Caco-2 (cell line): ENCODE results near the gene PPP1R2B. TPM values are rescaled to one million over a fixed set of nuclear protein-coding genes. Genes with fewer than 3 reads are reported as not detected.
"Not testable (repeated sequence)": the region's sequence is repeated elsewhere in the genome, so short reads cannot be mapped to it uniquely, and the experiment has no call there.

ENCODE experiments used
- BruUV-seq: library from RNA; stranded (reverse); fragments of 400-500 nt; replicated peaks from 2 replicates; lab custom pipeline; 2021; lab: Mats Ljungman, UMichigan
- CTCF ChIA-PET: fragments of 300-600 bp; sonication (Branson Sonifier 250); formaldehyde crosslinking; loops from one replicate; lab custom pipeline; 2022; ENCODE audit warnings: antibody characterized with exemption; lab: Charles Lee
- POLR2A ChIA-PET: fragments of 300-600 bp; sonication (Branson Sonifier 250); formaldehyde crosslinking; loops from one replicate; lab custom pipeline; 2022; ENCODE audit warnings: antibody characterized with exemption; lab: Charles Lee
- DNase-seq, 2 experiments: peaks; one replicate each; pipeline versions ENCODE4 v3.0.0 to v3.0.0-alpha.2; 2020 to 2022
- H3K27me3 ChIP-seq: replicated peaks from 2 replicates; pipeline ENCODE4 v1.6.0; 2011; ENCODE audit warnings: low read length; ENCODE audit not compliant: control insufficient read depth, insufficient read depth
- H3K36me3 ChIP-seq: 2 replicates; pipeline ENCODE4 v1.5.1; 2011; ENCODE audit warnings: low read length; ENCODE audit not compliant: control insufficient read depth, insufficient read depth
- H3K4me1 ChIP-seq: fragments of 250-450 bp; sonication (Bioruptor Pico); 2 replicates; pipeline ENCODE4 v1.5.1; 2020; ENCODE audit warnings: mild to moderate bottlenecking
- H3K4me3 ChIP-seq: 2 replicates; pipeline ENCODE4 v1.5.1; 2011; ENCODE audit warnings: low read depth, mild to moderate bottlenecking, control low read depth, low read length
- H3K9me3 ChIP-seq: fragments of 250-450 bp; sonication (Bioruptor Pico); 2 replicates; pipeline ENCODE4 v1.5.1; 2020; ENCODE audit warnings: mild to moderate bottlenecking, moderate library complexity
- H3K27ac Mint-ChIP-seq: one replicate; pipeline ENCODE4 v1.8.0; 2022; ENCODE audit warnings: mixed read lengths; ENCODE audit not compliant: unreplicated experiment
- H3K27me3 Mint-ChIP-seq: one replicate; pipeline ENCODE4 v1.8.0; 2022; ENCODE audit warnings: mixed read lengths; ENCODE audit not compliant: insufficient read depth, unreplicated experiment
- H3K36me3 Mint-ChIP-seq: one replicate; pipeline ENCODE4 v1.8.0; 2022; ENCODE audit warnings: mild to moderate bottlenecking, mixed read lengths; ENCODE audit not compliant: insufficient read depth, unreplicated experiment
- H3K4me1 Mint-ChIP-seq: one replicate; pipeline ENCODE4 v1.8.0; 2022; ENCODE audit warnings: low read depth, mixed read lengths; ENCODE audit not compliant: unreplicated experiment
- H3K4me3 Mint-ChIP-seq: one replicate; pipeline ENCODE4 v1.8.0; 2022; ENCODE audit warnings: mild to moderate bottlenecking, moderate library complexity, mixed read lengths; ENCODE audit not compliant: unreplicated experiment
- H3K9me3 Mint-ChIP-seq: one replicate; pipeline ENCODE4 v1.8.0; 2022; ENCODE audit warnings: mixed read lengths; ENCODE audit not compliant: unreplicated experiment
- intact Hi-C: fragments of 100-400 bp; cut with micrococcal nuclease; formaldehyde crosslinking; loops from one replicate; pipeline ENCODE4 v1.10.0; 2022; ENCODE audit not compliant: unreplicated experiment
- total RNA-seq: library from RNA; stranded (reverse); gene quantifications from 2 replicates; pipeline ENCODE4 v1.2.3, GENCODE V29; 2022
- TF ChIP-seq, protein P1 (sequence below), 2 experiments: fragments of 200-600 bp in 1 of 2; IDR thresholded peaks; 1 replicate in 1 of 2; 2 replicates in 1 of 2; pipeline versions ENCODE4 v1.5.1 to v1.8.0; 2011 to 2022; ENCODE audit warnings: antibody characterized with exemption in 1 of 2, control low read depth in 1 of 2, inconsistent platforms in 1 of 2, low read depth in 1 of 2, low read length in 1 of 2, mild to moderate bottlenecking in 1 of 2, moderate library complexity in 1 of 2; ENCODE audit not compliant: insufficient read depth in 1 of 2, severe bottlenecking in 1 of 2, unreplicated experiment in 1 of 2

The PPP1R2B gene
- total RNA-seq, 1 experiment from 2014 or later: not detected

DNA sequence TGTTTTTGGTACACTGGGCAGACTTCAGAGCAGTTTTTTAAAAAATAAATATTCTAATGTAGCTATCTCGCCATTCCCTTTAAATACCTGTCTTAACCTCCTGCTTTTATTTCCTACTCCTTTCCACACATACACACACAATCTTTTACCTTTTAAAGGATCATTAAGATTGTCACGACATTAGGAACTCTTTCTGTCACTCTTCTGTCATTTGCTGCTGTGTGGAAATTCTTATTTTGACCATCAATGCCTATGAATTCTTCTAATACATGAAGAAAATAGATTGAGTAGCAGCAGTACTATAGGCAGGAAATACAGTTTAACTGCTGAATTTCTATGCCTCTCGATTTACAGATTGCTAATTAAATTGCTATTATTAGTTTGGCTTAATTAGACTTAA, 1.8 kb downstream of the PPP1R2B start:
- H3K36me3 Mint-ChIP-seq: no peaks in the 10 kb centered on the region
- Histone ChIP-seq H3K27me3 (no peaks in the 10 kb centered on the region), H3K4me1 (no peaks in the 10 kb centered on the region), H3K9me3 (no peaks in the 10 kb centered on the region), H3K36me3 (no peaks in the 10 kb centered on the region), H3K4me3 (no peak overlapping the region)
- no TSS peak for BruUV-seq
- DNase-seq: no peak
- ChIA-PET POLR2A (no interaction called here), CTCF (no interaction called here)
- intact Hi-C loops: no loop called here
- no peak overlapping the region for H3K27ac Mint-ChIP-seq
- no peaks in the 10 kb centered on the region for H3K4me1 Mint-ChIP-seq
- peaks cover 30% of the 10 kb centered on the region for H3K9me3 Mint-ChIP-seq
- H3K27me3 Mint-ChIP-seq: peaks cover 6% of the 10 kb centered on the region
- TF ChIP-seq, protein P1, sequence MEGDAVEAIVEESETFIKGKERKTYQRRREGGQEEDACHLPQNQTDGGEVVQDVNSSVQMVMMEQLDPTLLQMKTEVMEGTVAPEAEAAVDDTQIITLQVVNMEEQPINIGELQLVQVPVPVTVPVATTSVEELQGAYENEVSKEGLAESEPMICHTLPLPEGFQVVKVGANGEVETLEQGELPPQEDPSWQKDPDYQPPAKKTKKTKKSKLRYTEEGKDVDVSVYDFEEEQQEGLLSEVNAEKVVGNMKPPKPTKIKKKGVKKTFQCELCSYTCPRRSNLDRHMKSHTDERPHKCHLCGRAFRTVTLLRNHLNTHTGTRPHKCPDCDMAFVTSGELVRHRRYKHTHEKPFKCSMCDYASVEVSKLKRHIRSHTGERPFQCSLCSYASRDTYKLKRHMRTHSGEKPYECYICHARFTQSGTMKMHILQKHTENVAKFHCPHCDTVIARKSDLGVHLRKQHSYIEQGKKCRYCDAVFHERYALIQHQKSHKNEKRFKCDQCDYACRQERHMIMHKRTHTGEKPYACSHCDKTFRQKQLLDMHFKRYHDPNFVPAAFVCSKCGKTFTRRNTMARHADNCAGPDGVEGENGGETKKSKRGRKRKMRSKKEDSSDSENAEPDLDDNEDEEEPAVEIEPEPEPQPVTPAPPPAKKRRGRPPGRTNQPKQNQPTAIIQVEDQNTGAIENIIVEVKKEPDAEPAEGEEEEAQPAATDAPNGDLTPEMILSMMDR (IDR thresholded peaks at IDR 0.05; ENCODE audit: insufficient read depth in 1 of 2, low read depth in 1 of 2, low read length in 1 of 2, severe bottlenecking in 1 of 2, unreplicated experiment in 1 of 2): no peak
- no peak overlapping the region for H3K4me3 Mint-ChIP-seq

DNA sequence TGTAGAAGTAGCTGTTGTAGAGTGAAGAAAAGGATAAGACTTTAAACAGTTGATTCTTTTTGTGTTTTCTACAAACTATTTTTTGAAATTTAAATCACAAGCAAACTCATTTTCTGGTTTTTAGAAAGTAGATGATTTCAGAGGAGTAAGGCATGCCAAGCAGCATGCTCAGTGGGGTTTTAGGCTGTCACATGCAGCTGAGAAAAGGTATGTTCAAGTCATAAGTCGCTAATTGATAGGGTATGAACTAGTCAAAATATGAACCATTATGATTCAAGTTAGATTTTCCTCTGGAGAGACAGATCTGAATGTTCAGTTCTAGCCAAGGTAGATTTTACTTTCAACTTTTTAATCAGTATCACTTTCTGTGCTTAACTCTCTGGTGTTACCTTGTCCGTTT, 3.0 kb downstream of the PPP1R2B start:
- CTCF ChIA-PET, POLR2A ChIA-PET: not testable (repeated sequence)
- H3K9me3 Mint-ChIP-seq: peaks cover 30% of the 10 kb centered on the region

DNA sequence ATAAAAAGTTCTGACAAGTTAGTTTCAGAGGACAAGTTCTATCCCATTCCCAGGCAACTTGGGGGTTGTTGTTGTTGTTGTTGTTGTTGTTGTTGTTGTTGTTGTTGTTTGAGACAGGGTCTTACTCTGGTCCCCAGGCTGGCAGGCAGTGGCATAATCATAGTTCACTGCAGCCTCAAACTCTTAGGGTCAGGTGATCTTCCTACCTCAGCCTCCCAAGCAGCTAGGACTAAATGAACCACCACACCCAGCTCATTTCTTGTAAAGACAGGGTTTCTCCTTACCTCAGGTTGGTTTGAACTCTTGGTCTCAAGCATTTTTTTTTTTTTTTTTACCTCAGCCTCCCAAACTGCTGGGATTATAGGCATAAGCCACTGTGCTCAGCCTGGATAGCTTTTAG, 15.3 kb downstream of the PPP1R2B start:
- Histone ChIP-seq H3K4me3 (no peak overlapping the region), H3K9me3 (no peaks in the 10 kb centered on the region), H3K27me3 (no peaks in the 10 kb centered on the region), H3K4me1 (no peaks in the 10 kb centered on the region), H3K36me3 (no peaks in the 10 kb centered on the region)
- DNase-seq: no peak
- H3K4me3 Mint-ChIP-seq: no peak overlapping the region
- no peak overlapping the region for H3K27ac Mint-ChIP-seq
- H3K9me3 Mint-ChIP-seq: no peaks in the 10 kb centered on the region
- TF ChIP-seq, protein P1 (IDR thresholded peaks at IDR 0.05; ENCODE audit: insufficient read depth in 1 of 2, low read depth in 1 of 2, low read length in 1 of 2, severe bottlenecking in 1 of 2, unreplicated experiment in 1 of 2): no peak
- BruUV-seq: no TSS peak
- intact Hi-C loops: no loop called here
- CTCF ChIA-PET: no interaction called here
- POLR2A ChIA-PET: interaction anchor here (0.6 kb wide), 1 partner anchor 530 kb away, joined by 4 read pairs; no protein-coding TSS in a partner anchor
- no peaks in the 10 kb centered on the region for H3K4me1 Mint-ChIP-seq
- H3K36me3 Mint-ChIP-seq: no peaks in the 10 kb centered on the region
- H3K27me3 Mint-ChIP-seq: peaks cover 3% of the 10 kb centered on the region

More for the DNA sequence above, 3.0 kb downstream of the PPP1R2B start:
- H3K27me3 ChIP-seq, H3K27ac Mint-ChIP-seq, H3K4me1 Mint-ChIP-seq, intact Hi-C loops, H3K27me3 Mint-ChIP-seq, H3K4me1 ChIP-seq, H3K4me3 ChIP-seq, DNase-seq, H3K4me3 Mint-ChIP-seq, H3K36me3 Mint-ChIP-seq, BruUV-seq, H3K36me3 ChIP-seq, H3K9me3 ChIP-seq: not testable (repeated sequence)

DNA sequence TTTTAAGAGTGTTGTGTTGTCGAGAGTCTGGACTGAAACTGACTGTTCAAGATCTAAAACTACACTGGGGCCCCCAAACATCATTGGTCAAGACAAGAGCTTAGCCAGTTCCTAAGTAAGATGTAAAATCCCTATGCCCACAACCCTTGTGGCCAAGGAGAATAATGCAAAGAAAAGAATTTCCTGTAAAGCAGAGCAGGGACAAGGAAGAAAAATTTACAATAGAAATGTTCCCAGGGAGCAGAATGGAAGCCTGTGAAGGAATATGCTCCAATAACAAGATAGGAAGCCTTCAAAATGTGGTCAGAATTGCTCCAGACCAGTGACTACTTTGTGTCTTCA, 20.4 kb downstream of the PPP1R2B start:
- H3K4me1 ChIP-seq: no peaks in the 10 kb centered on the region
- POLR2A ChIA-PET: no interaction called here
- BruUV-seq: no TSS peak
- DNase-seq: no peak
- Mint-ChIP-seq H3K4me1 (no peaks in the 10 kb centered on the region), H3K4me3 (no peak overlapping the region), H3K36me3 (no peaks in the 10 kb centered on the region), H3K9me3 (peaks cover 18% of the 10 kb centered on the region), H3K27ac (no peak overlapping the region), H3K27me3 (no peaks in the 10 kb centered on the region)
- CTCF ChIA-PET: no interaction called here
- no peaks in the 10 kb centered on the region for H3K9me3 ChIP-seq
- TF ChIP-seq, protein P1 (IDR thresholded peaks at IDR 0.05; ENCODE audit: insufficient read depth in 1 of 2, low read depth in 1 of 2, low read length in 1 of 2, severe bottlenecking in 1 of 2, unreplicated experiment in 1 of 2): no peak
- no peaks in the 10 kb centered on the region for H3K36me3 ChIP-seq
- intact Hi-C loops: no loop called here
- H3K4me3 ChIP-seq: no peak overlapping the region
- H3K27me3 ChIP-seq: no peaks in the 10 kb centered on the region
